RWPE2 (cell line): ENCODE measurements around the gene SIGLEC9.

Experiments used
- ATAC-seq: fragments of 200-7000 bp; cut with Tn5 transposase; 3 replicates; pipeline ENCODE4 v1.9.1; 2021; ENCODE audit warnings: low read depth
- DNase-seq: peaks from one replicate; pipeline ENCODE4 v3.0.0-alpha.2; 2020; ENCODE audit warnings: low spot score
- H3K27ac ChIP-seq: fragments of 450-650 bp; 2 replicates; pipeline ENCODE4 v1.5.1; 2017; ENCODE audit warnings: mild to moderate bottlenecking; ENCODE audit not compliant: poor library complexity, severe bottlenecking
- H3K27me3 ChIP-seq: fragments of 250-450 bp; sonication (Bioruptor Pico); 2 replicates; pipeline ENCODE4 v1.5.1; 2021; ENCODE audit warnings: mild to moderate bottlenecking, moderate library complexity; ENCODE audit not compliant: insufficient read depth, poor library complexity, severe bottlenecking
- H3K36me3 ChIP-seq: fragments of 250-450 bp; sonication (Bioruptor Pico); 2 replicates; pipeline ENCODE4 v1.5.1; 2020; ENCODE audit warnings: low read depth, mild to moderate bottlenecking, moderate library complexity
- H3K4me1 ChIP-seq: fragments of 250-450 bp; sonication (Bioruptor Pico); 2 replicates; pipeline ENCODE4 v1.5.1; 2021; ENCODE audit warnings: mild to moderate bottlenecking, moderate library complexity; ENCODE audit not compliant: insufficient read depth, poor library complexity, severe bottlenecking
- H3K4me3 ChIP-seq: fragments of 250-450 bp; sonication (Bioruptor Pico); 2 replicates; pipeline ENCODE4 v1.5.1; 2021; ENCODE audit warnings: mild to moderate bottlenecking, moderate library complexity; ENCODE audit not compliant: severe bottlenecking
- H3K9me3 ChIP-seq: fragments of 250-450 bp; sonication (Bioruptor Pico); 2 replicates; pipeline ENCODE4 v1.5.1; 2021; ENCODE audit warnings: mild to moderate bottlenecking, moderate library complexity; ENCODE audit not compliant: severe bottlenecking
- TF ChIP-seq, protein P1 (sequence below): fragments of 450-650 bp; IDR thresholded peaks from one replicate; pipeline ENCODE4 v1.5.1; 2017; ENCODE audit warnings: mild to moderate bottlenecking, moderate library complexity; ENCODE audit not compliant: poor library complexity, severe bottlenecking

SIGLEC9 gene

GRCh38 chr19:51079481-51080110 is 45.1 kb upstream of the SIGLEC9 start:
- TF ChIP-seq, protein P1, sequence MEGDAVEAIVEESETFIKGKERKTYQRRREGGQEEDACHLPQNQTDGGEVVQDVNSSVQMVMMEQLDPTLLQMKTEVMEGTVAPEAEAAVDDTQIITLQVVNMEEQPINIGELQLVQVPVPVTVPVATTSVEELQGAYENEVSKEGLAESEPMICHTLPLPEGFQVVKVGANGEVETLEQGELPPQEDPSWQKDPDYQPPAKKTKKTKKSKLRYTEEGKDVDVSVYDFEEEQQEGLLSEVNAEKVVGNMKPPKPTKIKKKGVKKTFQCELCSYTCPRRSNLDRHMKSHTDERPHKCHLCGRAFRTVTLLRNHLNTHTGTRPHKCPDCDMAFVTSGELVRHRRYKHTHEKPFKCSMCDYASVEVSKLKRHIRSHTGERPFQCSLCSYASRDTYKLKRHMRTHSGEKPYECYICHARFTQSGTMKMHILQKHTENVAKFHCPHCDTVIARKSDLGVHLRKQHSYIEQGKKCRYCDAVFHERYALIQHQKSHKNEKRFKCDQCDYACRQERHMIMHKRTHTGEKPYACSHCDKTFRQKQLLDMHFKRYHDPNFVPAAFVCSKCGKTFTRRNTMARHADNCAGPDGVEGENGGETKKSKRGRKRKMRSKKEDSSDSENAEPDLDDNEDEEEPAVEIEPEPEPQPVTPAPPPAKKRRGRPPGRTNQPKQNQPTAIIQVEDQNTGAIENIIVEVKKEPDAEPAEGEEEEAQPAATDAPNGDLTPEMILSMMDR, result no peak
- H3K36me3 ChIP-seq, result no peaks in the 10 kb centered on the region

DNA sequence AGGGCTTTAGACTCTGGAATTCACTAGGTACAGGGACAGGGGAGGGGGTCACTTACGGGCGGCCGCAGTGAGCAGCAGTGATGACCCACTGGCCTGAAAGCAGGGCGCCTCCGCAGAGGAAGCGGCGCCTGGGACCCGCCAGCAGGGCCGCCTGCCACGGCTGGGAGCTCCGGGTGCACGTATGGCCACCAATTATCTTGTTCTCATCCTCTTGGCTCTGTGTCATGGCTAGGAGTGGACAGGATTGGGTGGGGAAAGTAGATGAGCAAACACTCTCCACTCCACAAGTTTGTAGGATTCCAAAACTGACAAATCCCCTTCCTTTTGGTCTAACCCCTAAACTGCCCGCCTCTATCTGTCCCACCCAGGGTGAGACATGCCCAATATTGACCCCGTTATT is 43.2 kb upstream of the SIGLEC9 start:
- H3K27me3 ChIP-seq, result no peaks in the 10 kb centered on the region
- no peaks in the 10 kb centered on the region for H3K36me3 ChIP-seq
- no peaks in the 10 kb centered on the region for H3K9me3 ChIP-seq
- ATAC-seq (no peak), DNase-seq (no peak)
- H3K4me3 ChIP-seq, result no peak overlapping the region
- H3K27ac ChIP-seq, result no peak overlapping the region
- H3K4me1 ChIP-seq, result no peaks in the 10 kb centered on the region
- TF ChIP-seq, protein P1, result no peak

More at GRCh38 chr19:51079481-51080110, 45.1 kb upstream of the SIGLEC9 start:
- peaks cover 3% of the 10 kb centered on the region for H3K27me3 ChIP-seq
- DNase-seq (no peak), ATAC-seq (no peak)
- no peaks in the 10 kb centered on the region for H3K4me1 ChIP-seq
- no peaks in the 10 kb centered on the region for H3K9me3 ChIP-seq
- no peak overlapping the region for H3K4me3 ChIP-seq
- no peak overlapping the region for H3K27ac ChIP-seq

DNA sequence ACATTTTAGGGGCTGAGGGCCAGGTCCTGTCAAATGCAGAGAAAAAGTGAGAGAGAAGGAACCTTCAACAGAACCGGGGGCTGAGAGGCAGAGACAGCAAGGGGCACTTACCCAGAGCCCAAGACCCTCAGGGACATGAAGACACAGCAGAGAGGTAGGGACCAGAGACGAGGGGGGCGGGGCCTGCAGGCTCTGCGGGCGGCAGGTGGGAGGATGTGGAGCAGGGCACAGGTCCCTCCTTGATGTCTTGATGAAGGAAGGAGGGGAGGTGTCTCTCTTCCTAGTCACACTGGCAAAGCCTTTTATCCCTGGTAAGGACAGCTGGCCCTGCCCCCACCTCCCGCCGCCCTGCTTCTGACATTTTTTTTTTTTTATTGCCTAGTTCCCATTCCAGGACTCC is 42.1 kb upstream of the SIGLEC9 start, which contains the start of gene KLK14:
KLK14 (minus strand) TSS at position 277 of the 400 bp plus-strand sequence; CDS start at position 4, 273 bp downstream.
- no peaks in the 10 kb centered on the region for H3K9me3 ChIP-seq
- no peak within 1 kb of the TSS for H3K4me3 ChIP-seq
- ATAC-seq (no peak), DNase-seq (no peak)
- no peak within 1 kb of the TSS for H3K27ac ChIP-seq
- TF ChIP-seq, protein P1, result no peak
- H3K27me3 ChIP-seq, result no peaks in the 10 kb centered on the region
- no peaks in the 10 kb centered on the region for H3K4me1 ChIP-seq
- no peaks in the 10 kb centered on the region for H3K36me3 ChIP-seq

GRCh38 chr19:51083181-51083580 is 41.5 kb upstream of the SIGLEC9 start:
- ATAC-seq (no peak), DNase-seq (no peak)
- TF ChIP-seq, protein P1, result no peak
- Histone ChIP-seq H3K9me3 (no peaks in the 10 kb centered on the region), H3K27ac (no peak overlapping the region), H3K27me3 (no peaks in the 10 kb centered on the region), H3K4me1 (no peaks in the 10 kb centered on the region), H3K36me3 (no peaks in the 10 kb centered on the region), H3K4me3 (no peak overlapping the region)

DNA sequence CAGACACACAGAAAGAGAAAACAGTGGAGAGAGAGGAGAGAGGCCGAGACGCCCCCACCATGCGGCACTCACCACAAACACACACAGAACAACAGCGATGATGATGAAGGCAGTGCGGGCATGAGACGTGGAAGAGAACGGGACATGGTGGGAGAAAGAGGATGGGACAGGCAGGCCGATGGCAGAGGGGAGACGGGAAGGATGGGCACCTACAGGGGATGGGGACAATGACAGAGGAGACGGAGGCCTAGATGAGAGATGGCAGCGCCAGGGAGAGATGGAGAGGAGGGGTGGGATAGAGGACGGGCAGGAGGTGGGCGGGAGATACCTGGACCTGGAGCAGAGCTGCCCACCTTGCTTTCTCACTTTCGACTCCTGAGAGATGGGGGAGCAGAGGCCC is 40.9 kb upstream of the SIGLEC9 start:
- Histone ChIP-seq H3K4me3 (no peak overlapping the region), H3K36me3 (no peaks in the 10 kb centered on the region), H3K27me3 (no peaks in the 10 kb centered on the region), H3K27ac (no peak overlapping the region), H3K4me1 (no peaks in the 10 kb centered on the region), H3K9me3 (no peaks in the 10 kb centered on the region)
- ATAC-seq, result no peak
- TF ChIP-seq, protein P1, result no peak
- DNase-seq, result no peak
